Measurements from ENCODE around the gene CDR2.

- TF ChIP-seq, protein P1, sequence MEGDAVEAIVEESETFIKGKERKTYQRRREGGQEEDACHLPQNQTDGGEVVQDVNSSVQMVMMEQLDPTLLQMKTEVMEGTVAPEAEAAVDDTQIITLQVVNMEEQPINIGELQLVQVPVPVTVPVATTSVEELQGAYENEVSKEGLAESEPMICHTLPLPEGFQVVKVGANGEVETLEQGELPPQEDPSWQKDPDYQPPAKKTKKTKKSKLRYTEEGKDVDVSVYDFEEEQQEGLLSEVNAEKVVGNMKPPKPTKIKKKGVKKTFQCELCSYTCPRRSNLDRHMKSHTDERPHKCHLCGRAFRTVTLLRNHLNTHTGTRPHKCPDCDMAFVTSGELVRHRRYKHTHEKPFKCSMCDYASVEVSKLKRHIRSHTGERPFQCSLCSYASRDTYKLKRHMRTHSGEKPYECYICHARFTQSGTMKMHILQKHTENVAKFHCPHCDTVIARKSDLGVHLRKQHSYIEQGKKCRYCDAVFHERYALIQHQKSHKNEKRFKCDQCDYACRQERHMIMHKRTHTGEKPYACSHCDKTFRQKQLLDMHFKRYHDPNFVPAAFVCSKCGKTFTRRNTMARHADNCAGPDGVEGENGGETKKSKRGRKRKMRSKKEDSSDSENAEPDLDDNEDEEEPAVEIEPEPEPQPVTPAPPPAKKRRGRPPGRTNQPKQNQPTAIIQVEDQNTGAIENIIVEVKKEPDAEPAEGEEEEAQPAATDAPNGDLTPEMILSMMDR (IDR thresholded peaks at IDR 0.05), result no peak
- TF ChIP-seq EZH2 (IDR thresholded peaks at IDR 0.05) (no peak), EZH2phosphoT487 (IDR thresholded peaks at IDR 0.05) (no peak)
These were observed 49.4 kb downstream of the CDR2 start for GRCh38 chr16:22324787-22325597.

Data from neural progenitor cell (in vitro differentiated cells).